ENCODE results near the gene PSRC1. TPM values are rescaled to one million over a fixed set of nuclear protein-coding genes. Genes with fewer than 3 reads are reported as not detected.

The PSRC1 gene
- total RNA-seq, 4 donors from 2014 or later = 1.7 to 8.7 (median 2.1) TPM

- no peak for DNase-seq (ENCODE audit: low spot score)
- no peak for ATAC-seq (ENCODE audit: low FRiP score)
- no peak for TF ChIP-seq CTCF (IDR thresholded peaks at IDR 0.05)
Observed at GRCh38 chr1:109237512-109237911, 45.4 kb downstream of the PSRC1 start.

GRCh38 chr1:109235137-109235536, 47.8 kb downstream of the PSRC1 start:
- no peak for TF ChIP-seq CTCF (IDR thresholded peaks at IDR 0.05)
- no peak for DNase-seq (ENCODE audit: low spot score)
- no peak for ATAC-seq (ENCODE audit: low FRiP score)

- DNase-seq (ENCODE audit: low spot score) = no peak
- no peak for ATAC-seq (ENCODE audit: low FRiP score)
- TF ChIP-seq CTCF (IDR thresholded peaks at IDR 0.05) = no peak
Observed at GRCh38 chr1:109231066-109231465, 51.9 kb downstream of the PSRC1 start.

Other genes with a start within 250 kb of the PSRC1 start
- 10 to 100 TPM; 12.0 to 20.8 (median 12.6) TPM for gene WDR47, start 241.0 kb downstream of the PSRC1 start, total RNA-seq
- gene TAF13, start 207.1 kb downstream of the PSRC1 start, total RNA-seq = 10 to 100 TPM; 24.3 to 65.3 (median 31.5) TPM
- 10 to 100 TPM; 22.2 to 29.2 (median 24.8) TPM for gene TMEM167B, start 192.4 kb downstream of the PSRC1 start, total RNA-seq
- 1 to 10 TPM in 1 of 4 donors, under 1 TPM in 2, not detected in 1; 0.48 to 3.3 (median 0.74) TPM for gene ELAPOR1, start 169.0 kb downstream of the PSRC1 start, total RNA-seq
- 100 to 1,000 TPM; 109 to 151 (median 132) TPM for gene SARS1, start 69.2 kb downstream of the PSRC1 start, total RNA-seq
- 1 to 10 TPM; 1.6 to 2.6 (median 1.9) TPM for gene CELSR2, start 33.6 kb downstream of the PSRC1 start, total RNA-seq
- gene MYBPHL, start 23.9 kb upstream of the PSRC1 start, total RNA-seq = not detected
- 10 to 100 TPM; 55.8 to 79.2 (median 68.3) TPM for gene SORT1, start 114.8 kb upstream of the PSRC1 start, total RNA-seq
- gene PSMA5, start 143.3 kb upstream of the PSRC1 start, total RNA-seq = 10 to 100 TPM; 21.0 to 36.9 (median 29.7) TPM
- gene SYPL2, start 183.4 kb upstream of the PSRC1 start, total RNA-seq = 1 to 10 TPM; 1.7 to 3.7 (median 2.2) TPM
- gene ATXN7L2, start 200.8 kb upstream of the PSRC1 start, total RNA-seq = 1 to 10 TPM; 3.5 to 5.3 (median 4.7) TPM
- gene CYB561D1, start 210.9 kb upstream of the PSRC1 start, total RNA-seq = 10 to 100 TPM in 1 of 4 donors, 1 to 10 TPM in 3; 6.1 to 12.0 (median 8.4) TPM
- 10 to 100 TPM in 1 of 4 donors, 1 to 10 TPM in 3; 2.4 to 10.6 (median 5.9) TPM for gene AMIGO1, start 226.6 kb upstream of the PSRC1 start, total RNA-seq